ENCODE results near the gene HARBI1. TPM values are rescaled to one million over a fixed set of nuclear protein-coding genes. Genes with fewer than 3 reads are reported as not detected.

Gene HARBI1
- total and polyA plus RNA-seq, 2 of the 8 experiments (the other 6 are each of a cell fraction or from before 2014, with no cell fraction given): 3.8 to 5.1 TPM

- Histone ChIP-seq H3K4me3 (ENCODE audit: extremely low read depth in 1 of 4, insufficient read depth in 2 of 4, low read depth in 3 of 4, low read length in 4 of 4) (no peak overlapping the region), H3K9ac (replicated peaks in 1 of 4; ENCODE audit: extremely low read depth in 1 of 4, low read depth in 3 of 4, low read length in 3 of 4) (no peak overlapping the region), H3K27ac (ENCODE audit: low read depth, low read length) (no peak overlapping the region), H3K27me3 (replicated peaks in 1 of 4; ENCODE audit: control insufficient read depth in 3 of 4, extremely low read depth in 1 of 4, insufficient read depth in 3 of 4, low read length in 3 of 4) (no peaks in the 10 kb centered on the region), H2BK120ac (replicated peaks; ENCODE audit: low read depth, low read length) (no peak overlapping the region), H2AK5ac (ENCODE audit: low read depth, low read length) (no peak overlapping the region), H3K4ac (replicated peaks; ENCODE audit: insufficient read length, low read depth, low read length) (no peak overlapping the region), H3K14ac (ENCODE audit: insufficient read length) (no peak overlapping the region), H4K91ac (replicated peaks; ENCODE audit: insufficient read length, low read length) (no peak overlapping the region), H3K4me1 (replicated peaks in 1 of 4; ENCODE audit: control insufficient read depth in 3 of 4, insufficient read depth in 4 of 4, low read length in 3 of 4) (no peaks in the 10 kb centered on the region; a peak in 2 of 7 replicates), H3K79me1 (ENCODE audit: low read depth, low read length) (peaks cover 3% of the 10 kb centered on the region; the same call in 1 of the 2 replicates), H4K20me1 (replicated peaks in 1 of 2; ENCODE audit: control insufficient read depth in 1 of 2, insufficient read depth in 2 of 2, low read length in 2 of 2) (no peaks in the 10 kb centered on the region), H2BK20ac (ENCODE audit: low read length) (no peak overlapping the region), H2BK12ac (ENCODE audit: low read depth, low read length) (no peak overlapping the region), H3K18ac (ENCODE audit: extremely low read depth, low read length) (no peak overlapping the region), H4K5ac (ENCODE audit: insufficient read length, low read depth, low read length) (no peak overlapping the region), H4K8ac (ENCODE audit: extremely low read depth, insufficient read depth, low read length) (no peak overlapping the region), H3K56ac (replicated peaks; ENCODE audit: insufficient read length, low read depth, low read length) (no peak overlapping the region), H2BK5ac (ENCODE audit: low read depth, low read length) (no peak overlapping the region), H2AFZ (ENCODE audit: low read length) (no peak overlapping the region), H3K4me2 (ENCODE audit: insufficient read depth in 1 of 2, low read depth in 2 of 2, low read length in 2 of 2) (no peak overlapping the region), H3K9me3 (ENCODE audit: insufficient read depth in 2 of 2, low read depth in 1 of 2, low read length in 1 of 2) (no peaks in the 10 kb centered on the region), H3K23me2 (ENCODE audit: low read depth, low read length) (no peaks in the 10 kb centered on the region), H2BK15ac (ENCODE audit: low read length) (no peak overlapping the region), H3K79me2 (ENCODE audit: control insufficient read depth in 1 of 2, insufficient read depth in 2 of 2, low read length in 2 of 2) (peaks cover 5 to 82% of the 10 kb centered on the region in 2 experiments; a peak in 3 of 4 replicates), H3K23ac (ENCODE audit: insufficient read length) (no peak overlapping the region), H3K36me3 (ENCODE audit: control insufficient read depth in 2 of 4, insufficient read depth in 4 of 4, low read length in 3 of 4) (no peaks in the 10 kb centered on the region)
- ChIA-PET POLR2A (ENCODE audit: partially characterized antibody) (no interaction called here), CTCF (ENCODE audit: partially characterized antibody) (interaction anchor here (0.7 to 1.5 kb wide), 3 partner anchors 10 to 85 kb away, joined by 3 to 5 read pairs (median 4); no protein-coding TSS in a partner anchor)
- DNase-seq (ENCODE audit: low read depth in 1 of 2, low spot score in 2 of 2): no peak
- WGBS, 2 experiments (ENCODE audit: extremely low coverage in 1 of 2, insufficient coverage in 1 of 2, insufficient read length in 1 of 2, insufficient replicate concordance in 2 of 2, low coverage in 1 of 2, low lambda C conversion rate in 2 of 2, missing lambda C conversion rate in 1 of 2): 88% methylated on average over 3 of the region's 5 CpGs; no CpG with 5 or more reads in 1 of the 2 experiments
- FAIRE-seq: no peak
- TF ChIP-seq POLR2A (IDR thresholded peaks at IDR 0.05; ENCODE audit: control extremely low read depth in 1 of 2, low read depth in 2 of 2, low read length in 2 of 2): no peak
- no peak for TF ChIP-seq KDM4A (IDR thresholded peaks at IDR 0.05; ENCODE audit: low read depth, low read length, severe bottlenecking)
- TF ChIP-seq ZNF274 (IDR thresholded peaks at IDR 0.05; ENCODE audit: borderline replicate concordance, extremely low read depth, low read length): no peak
- TF ChIP-seq SP4 (IDR thresholded peaks at IDR 0.05; ENCODE audit: low read length): no peak
- TF ChIP-seq SIX5 (IDR thresholded peaks at IDR 0.05; ENCODE audit: low read depth, low read length): no peak
- no peak for TF ChIP-seq TBP (IDR thresholded peaks at IDR 0.05; ENCODE audit: low read depth, low read length)
- no peak for TF ChIP-seq EZH2 (IDR thresholded peaks at IDR 0.05; ENCODE audit: low read depth, low read length, severe bottlenecking)
- no peak for TF ChIP-seq TAF1 (IDR thresholded peaks at IDR 0.05; ENCODE audit: low read depth, low read length)
- no peak for TF ChIP-seq ATF3 (IDR thresholded peaks at IDR 0.05; ENCODE audit: insufficient read depth, low read depth, low read length)
- no peak for TF ChIP-seq CTBP2 (IDR thresholded peaks at IDR 0.05; ENCODE audit: borderline replicate concordance, insufficient read depth, insufficient read length, low read length)
- no peak for TF ChIP-seq ATF2 (IDR thresholded peaks at IDR 0.05; ENCODE audit: low read length)
- no peak for TF ChIP-seq POU5F1 (IDR thresholded peaks at IDR 0.05; ENCODE audit: low read depth, low read length)
- TF ChIP-seq CBX8 (IDR thresholded peaks at IDR 0.05; ENCODE audit: borderline replicate concordance, low read depth, low read length): no peak
Observed at GRCh38 chr11:46562527-46562926, 54.5 kb downstream of the HARBI1 start.

Data from H1 (cell line).